C4-2B (cell line): Measurements from ENCODE around the gene NCAPD2.

Experiments
- ZFX ChIP-seq: fragments of 450-650 bp; IDR thresholded peaks from 2 replicates; pipeline ENCODE4 v1.6.1; 2017
- TF ChIP-seq, protein P1 (sequence below): fragments of 450-650 bp; conservative IDR thresholded peaks from 2 replicates; pipeline ENCODE4 v1.5.1; 2017; ENCODE audit warnings: mild to moderate bottlenecking

DNA sequence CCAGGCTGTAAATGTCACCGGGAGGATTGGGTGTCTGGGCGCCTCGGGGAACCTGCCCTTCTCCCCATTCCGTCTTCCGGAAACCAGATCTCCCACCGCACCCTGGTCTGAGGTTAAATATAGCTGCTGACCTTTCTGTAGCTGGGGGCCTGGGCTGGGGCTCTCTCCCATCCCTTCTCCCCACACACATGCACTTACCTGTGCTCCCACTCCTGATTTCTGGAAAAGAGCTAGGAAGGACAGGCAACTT lies 41.7 kb downstream of the NCAPD2 start:
- TF ChIP-seq, protein P1, sequence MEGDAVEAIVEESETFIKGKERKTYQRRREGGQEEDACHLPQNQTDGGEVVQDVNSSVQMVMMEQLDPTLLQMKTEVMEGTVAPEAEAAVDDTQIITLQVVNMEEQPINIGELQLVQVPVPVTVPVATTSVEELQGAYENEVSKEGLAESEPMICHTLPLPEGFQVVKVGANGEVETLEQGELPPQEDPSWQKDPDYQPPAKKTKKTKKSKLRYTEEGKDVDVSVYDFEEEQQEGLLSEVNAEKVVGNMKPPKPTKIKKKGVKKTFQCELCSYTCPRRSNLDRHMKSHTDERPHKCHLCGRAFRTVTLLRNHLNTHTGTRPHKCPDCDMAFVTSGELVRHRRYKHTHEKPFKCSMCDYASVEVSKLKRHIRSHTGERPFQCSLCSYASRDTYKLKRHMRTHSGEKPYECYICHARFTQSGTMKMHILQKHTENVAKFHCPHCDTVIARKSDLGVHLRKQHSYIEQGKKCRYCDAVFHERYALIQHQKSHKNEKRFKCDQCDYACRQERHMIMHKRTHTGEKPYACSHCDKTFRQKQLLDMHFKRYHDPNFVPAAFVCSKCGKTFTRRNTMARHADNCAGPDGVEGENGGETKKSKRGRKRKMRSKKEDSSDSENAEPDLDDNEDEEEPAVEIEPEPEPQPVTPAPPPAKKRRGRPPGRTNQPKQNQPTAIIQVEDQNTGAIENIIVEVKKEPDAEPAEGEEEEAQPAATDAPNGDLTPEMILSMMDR, result no peak
- no peak for TF ChIP-seq ZFX
